Vagina (tissue), 2 donors: ENCODE measurements around the gene MCOLN1.

Source experiments
- POLR2A ChIP-seq, 2 donors: fragments of 450-650 bp; IDR thresholded peaks; one replicate each; pipeline ENCODE4 v1.6.1; 2017; ENCODE audit warnings: antibody characterized with exemption in 2 of 2, mild to moderate bottlenecking in 2 of 2, moderate library complexity in 2 of 2
- POLR2AphosphoS5 ChIP-seq, 2 donors: sonication (generic); formaldehyde crosslinking; IDR thresholded peaks; one replicate each; pipeline ENCODE4 v1.9.0; 2017; ENCODE audit warnings: antibody characterized with exemption in 2 of 2, mild to moderate bottlenecking in 2 of 2, low read depth in 1 of 2; ENCODE audit not compliant: insufficient read depth in 1 of 2
- TF ChIP-seq, protein P1 (sequence below), 3 experiments: fragments of 450-650 bp in 2 of 3; fragments of 200-600 bp in 1 of 3; sonication (generic) in 1 of 3; IDR thresholded peaks; one replicate each; pipeline ENCODE4 v1.5.1; 2017 to 2019; ENCODE audit warnings: antibody characterized with exemption in 3 of 3, mild to moderate bottlenecking in 2 of 3, moderate library complexity in 2 of 3

DNA sequence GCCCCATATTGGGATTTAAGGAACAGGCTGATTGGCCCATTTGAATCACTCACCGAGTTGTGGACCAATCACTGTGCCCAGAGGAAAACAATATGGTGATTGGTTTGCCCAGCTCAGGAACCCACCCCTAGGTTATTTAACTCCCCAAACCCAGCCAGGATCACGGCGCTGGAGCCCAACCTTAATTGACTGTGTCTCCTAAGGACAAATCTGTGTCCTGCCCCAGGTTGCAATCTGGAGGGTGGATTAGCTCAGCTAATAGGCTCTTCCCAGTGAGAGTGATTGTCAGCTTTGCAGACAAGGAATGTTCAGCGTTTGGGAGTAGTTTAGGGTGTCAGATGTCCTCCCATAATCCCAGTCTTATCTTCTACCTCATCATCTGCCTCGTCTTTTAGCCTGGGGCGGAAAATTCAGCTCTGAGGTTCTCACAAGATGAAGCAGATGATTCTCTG is 10.0 kb upstream of the MCOLN1 start:
- TF ChIP-seq, protein P1, sequence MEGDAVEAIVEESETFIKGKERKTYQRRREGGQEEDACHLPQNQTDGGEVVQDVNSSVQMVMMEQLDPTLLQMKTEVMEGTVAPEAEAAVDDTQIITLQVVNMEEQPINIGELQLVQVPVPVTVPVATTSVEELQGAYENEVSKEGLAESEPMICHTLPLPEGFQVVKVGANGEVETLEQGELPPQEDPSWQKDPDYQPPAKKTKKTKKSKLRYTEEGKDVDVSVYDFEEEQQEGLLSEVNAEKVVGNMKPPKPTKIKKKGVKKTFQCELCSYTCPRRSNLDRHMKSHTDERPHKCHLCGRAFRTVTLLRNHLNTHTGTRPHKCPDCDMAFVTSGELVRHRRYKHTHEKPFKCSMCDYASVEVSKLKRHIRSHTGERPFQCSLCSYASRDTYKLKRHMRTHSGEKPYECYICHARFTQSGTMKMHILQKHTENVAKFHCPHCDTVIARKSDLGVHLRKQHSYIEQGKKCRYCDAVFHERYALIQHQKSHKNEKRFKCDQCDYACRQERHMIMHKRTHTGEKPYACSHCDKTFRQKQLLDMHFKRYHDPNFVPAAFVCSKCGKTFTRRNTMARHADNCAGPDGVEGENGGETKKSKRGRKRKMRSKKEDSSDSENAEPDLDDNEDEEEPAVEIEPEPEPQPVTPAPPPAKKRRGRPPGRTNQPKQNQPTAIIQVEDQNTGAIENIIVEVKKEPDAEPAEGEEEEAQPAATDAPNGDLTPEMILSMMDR (IDR thresholded peaks at IDR 0.05): no peak
- no peak for TF ChIP-seq POLR2AphosphoS5 (IDR thresholded peaks at IDR 0.05; ENCODE audit: insufficient read depth in 1 of 2, low read depth in 1 of 2)
- TF ChIP-seq POLR2A (IDR thresholded peaks at IDR 0.05): no peak
